Endothelial cell of umbilical vein (primary cell): ENCODE measurements around the gene GPR37L1. TPM values are rescaled to one million over a fixed set of nuclear protein-coding genes. Genes with fewer than 3 reads are reported as not detected.

ENCODE experiments used
- BruUV-seq: library from RNA; stranded (reverse); fragments of 400-500 nt; replicated peaks from 2 replicates; lab custom pipeline; 2021; lab: Mats Ljungman, UMichigan
- CTCF ChIA-PET: fragments of 300-600, 350-600 bp; sonication (Branson Sonifier 250); formaldehyde crosslinking; loops from one replicate; lab custom pipeline; 2021; ENCODE audit warnings: antibody characterized with exemption, inconsistent platforms; lab: Charles Lee
- POLR2A ChIA-PET: fragments of 300-600, 350-600 bp; sonication (Branson Sonifier 250); formaldehyde crosslinking; loops from one replicate; lab custom pipeline; 2021; ENCODE audit warnings: antibody characterized with exemption, inconsistent platforms; lab: Charles Lee
- DNase-seq: peaks from one replicate; pipeline ENCODE4 v3.0.0-alpha.2; 2011; ENCODE audit warnings: low read depth, low spot score
- FAIRE-seq: peaks from 2 replicates; lab custom pipeline; 2011; peaks lifted over from hg19 to GRCh38; lab: Jason Lieb, UNC
- H2AFZ ChIP-seq: 2 replicates; pipeline ENCODE4 v1.6.0; 2012; ENCODE audit warnings: low read depth, low read length, control low read depth, inconsistent platforms
- H3K27ac ChIP-seq: 2 replicates; pipeline ENCODE4 v1.5.1; 2011; ENCODE audit warnings: low read depth, mild to moderate bottlenecking, control low read depth, low read length, moderate library complexity; ENCODE audit not compliant: insufficient read depth
- H3K27me3 ChIP-seq, 2 experiments: 2 replicates each; pipeline versions ENCODE4 v1.6.0 to v1.6.1; 2011; ENCODE audit warnings: low read length in 2 of 2, mixed read lengths in 1 of 2; ENCODE audit not compliant: control insufficient read depth in 2 of 2, insufficient read depth in 2 of 2
- H3K36me3 ChIP-seq, 2 experiments: 2 replicates in 1 of 2; 3 replicates in 1 of 2; pipeline ENCODE4 v1.5.1; 2011; ENCODE audit warnings: low read length in 2 of 2, mild to moderate bottlenecking in 1 of 2, moderate library complexity in 1 of 2; ENCODE audit not compliant: control insufficient read depth in 2 of 2, insufficient read depth in 2 of 2; ENCODE audit errors: extremely low read depth in 1 of 2
- H3K4me1 ChIP-seq: 3 replicates; pipeline ENCODE4 v1.5.1; 2011; ENCODE audit warnings: mild to moderate bottlenecking, low read length; ENCODE audit not compliant: control insufficient read depth, insufficient read depth; ENCODE audit errors: extremely low read depth
- H3K4me2 ChIP-seq: 2 replicates; pipeline ENCODE4 v1.6.1; 2011; ENCODE audit warnings: low read length, control low read depth, mixed read lengths; ENCODE audit not compliant: insufficient read depth
- H3K4me3 ChIP-seq, 3 experiments: fragments of 200-600 bp in 1 of 3; sonication (generic), shearing (Covaris generic) in 1 of 3; replicated peaks in 1 of 3; 2 replicates each; pipeline ENCODE4 v1.5.1; 2011 to 2016; ENCODE audit warnings: control low read depth in 3 of 3, low read length in 3 of 3, mild to moderate bottlenecking in 2 of 3, inconsistent platforms in 1 of 3, low read depth in 1 of 3, moderate library complexity in 1 of 3; ENCODE audit not compliant: insufficient read depth in 1 of 3
- H3K79me2 ChIP-seq: 2 replicates; pipeline ENCODE4 v1.6.0; 2012; ENCODE audit warnings: low read length, inconsistent platforms; ENCODE audit not compliant: control insufficient read depth, insufficient read depth
- H3K9ac ChIP-seq: replicated peaks from 2 replicates; pipeline ENCODE3; 2011; ENCODE audit warnings: low read length, control low read depth; ENCODE audit not compliant: insufficient read depth; ENCODE audit errors: extremely low read depth
- H3K9me1 ChIP-seq: replicated peaks from 3 replicates; pipeline ENCODE4 v1.6.0; 2011; ENCODE audit warnings: mild to moderate bottlenecking, low read length; ENCODE audit not compliant: control insufficient read depth, insufficient read depth; ENCODE audit errors: extremely low read depth
- H3K9me3 ChIP-seq: replicated peaks from 2 replicates; pipeline ENCODE4 v1.5.1; 2012; ENCODE audit warnings: low read length, inconsistent platforms; ENCODE audit not compliant: control insufficient read depth, insufficient read depth
- H4K20me1 ChIP-seq: replicated peaks from 2 replicates; pipeline ENCODE3; 2011; ENCODE audit warnings: mild to moderate bottlenecking, low read length; ENCODE audit not compliant: control insufficient read depth, insufficient read depth; ENCODE audit errors: extremely low read depth
- EZH2 ChIP-seq: IDR thresholded peaks from 2 replicates; pipeline ENCODE4 v1.6.1; 2012; ENCODE audit warnings: borderline replicate concordance, low read depth, mild to moderate bottlenecking, moderate library complexity, low read length, inconsistent platforms; ENCODE audit not compliant: severe bottlenecking
- FOS ChIP-seq: IDR thresholded peaks from 2 replicates; pipeline ENCODE4 v1.6.1; 2011; ENCODE audit warnings: mild to moderate bottlenecking, low read length, moderate library complexity, borderline replicate concordance; ENCODE audit not compliant: insufficient read depth
- GATA2 ChIP-seq: IDR thresholded peaks from 2 replicates; pipeline ENCODE4 v1.7.0; 2011; ENCODE audit warnings: low read depth, mild to moderate bottlenecking, moderate library complexity, mixed read lengths, low read length; ENCODE audit not compliant: insufficient read length, insufficient read depth
- JUN ChIP-seq: IDR thresholded peaks from 2 replicates; pipeline ENCODE4 v1.6.1; 2011; ENCODE audit warnings: borderline replicate concordance, low read depth; ENCODE audit not compliant: insufficient read length, insufficient read depth
- MAX ChIP-seq: IDR thresholded peaks from 2 replicates; pipeline ENCODE4 v1.6.1; 2011; ENCODE audit not compliant: insufficient read depth, insufficient read length
- MYC ChIP-seq: IDR thresholded peaks from one replicate; pipeline ENCODE4 v1.6.1; 2011; ENCODE audit warnings: mild to moderate bottlenecking, low read depth, low read length
- POLR2A ChIP-seq: IDR thresholded peaks from 2 replicates; pipeline ENCODE4 v1.6.1; 2012; ENCODE audit warnings: low read depth, mild to moderate bottlenecking, control low read depth, low read length
- POLR2AphosphoS5 ChIP-seq: IDR thresholded peaks from 2 replicates; pipeline ENCODE4 v1.6.1; 2012; ENCODE audit warnings: low read depth, mild to moderate bottlenecking, control low read depth, low read length, moderate library complexity; ENCODE audit not compliant: insufficient read depth
- dilution Hi-C: fragments of 300-500 bp; cut with MboI; formaldehyde crosslinking; loops from one replicate; pipeline ENCODE4 v1.15.0; 2019; ENCODE audit warnings: low sequenced_read_pairs; ENCODE audit not compliant: extremely low pct_ligation_motif_present
- intact Hi-C: fragments of 100-400 bp; cut with micrococcal nuclease; formaldehyde crosslinking; loops from one replicate; pipeline ENCODE4 v1.10.0; 2022
- polyA plus RNA-seq, 4 experiments: library from polyadenylated mRNA; depleted of rRNA in 3 of 4; stranded (reverse) in 3 of 4; unstranded in 1 of 4; fragments of >200 nt; gene quantifications; 2 replicates each; pipeline versions ENCODE4 v1.2.1 to v1.2.3, GENCODE V29; 2011 to 2012; ENCODE audit warnings: missing spikeins in 1 of 4
- total RNA-seq: library from RNA; stranded (reverse); gene quantifications from 2 replicates; pipeline ENCODE4 v1.2.3, GENCODE V29; 2021
- TF ChIP-seq, protein P1 (sequence below), 2 donors: IDR thresholded peaks; 1 replicate in 1 of 2; 2 replicates in 1 of 2; pipeline ENCODE4 v1.5.1; 2011; ENCODE audit warnings: low read length in 2 of 2, mild to moderate bottlenecking in 2 of 2, moderate library complexity in 2 of 2, control low read depth in 1 of 2, inconsistent platforms in 1 of 2, low read depth in 1 of 2; ENCODE audit not compliant: insufficient read depth in 1 of 2; ENCODE audit errors: extremely low read depth in 1 of 2

Gene GPR37L1
- total and polyA plus RNA-seq, 2 donors (not counting 3 experiments of a cell fraction or from before 2014, with no cell fraction given) = not detected

DNA sequence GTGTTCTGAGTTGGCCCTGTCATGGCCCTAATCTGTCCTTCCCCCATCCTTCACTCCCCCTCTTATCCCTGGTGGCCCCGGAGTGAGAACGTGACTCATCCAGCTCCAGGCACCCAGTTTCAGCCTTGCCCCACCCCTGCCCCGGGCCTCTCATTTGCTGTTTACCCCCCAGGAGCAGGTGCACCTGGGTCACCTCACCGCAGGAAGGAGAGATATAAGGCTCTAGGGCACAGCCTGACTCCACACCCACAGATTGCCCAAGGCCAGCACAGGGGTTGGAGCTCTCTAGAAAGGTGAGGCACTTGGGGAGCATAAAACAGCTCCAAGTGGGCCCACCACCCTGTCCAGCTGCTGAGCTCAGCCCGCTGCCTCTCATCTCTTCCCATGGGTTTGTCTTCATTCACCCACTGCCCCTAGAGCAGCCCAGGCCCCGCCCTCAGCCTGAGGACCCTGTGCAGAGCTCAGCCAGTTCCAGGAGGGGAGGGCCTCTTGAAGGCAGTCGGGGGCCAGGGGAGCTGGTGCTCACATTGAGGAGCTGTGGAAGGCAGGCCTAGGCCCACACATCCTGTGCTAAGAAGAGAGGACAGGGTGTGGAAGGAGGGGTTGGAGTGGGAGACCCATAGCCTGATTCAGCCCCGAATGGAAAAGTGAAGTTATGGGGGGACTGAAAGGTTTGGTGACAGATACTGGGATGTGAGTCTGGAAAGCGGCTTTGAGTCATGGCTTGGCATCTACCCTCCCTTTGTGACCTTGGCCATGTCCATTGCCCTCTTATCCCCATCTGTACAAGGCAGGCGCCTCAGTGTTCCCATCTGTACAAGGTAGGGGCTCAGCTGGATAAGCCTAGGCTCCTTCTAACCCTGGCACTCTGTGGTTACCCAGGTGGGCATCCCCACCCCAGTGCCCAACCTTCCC, 16.1 kb upstream of the GPR37L1 start:
- CTCF ChIA-PET = interaction anchor here (0.7 to 1.5 kb wide), 6 partner anchors 15 to 107 kb away, joined by 3 to 5 read pairs (median 3); no protein-coding TSS in a partner anchor
- H3K9ac ChIP-seq = no peak overlapping the region
- no peaks in the 10 kb centered on the region for H3K27me3 ChIP-seq
- no peak for DNase-seq
- TF ChIP-seq, protein P1, sequence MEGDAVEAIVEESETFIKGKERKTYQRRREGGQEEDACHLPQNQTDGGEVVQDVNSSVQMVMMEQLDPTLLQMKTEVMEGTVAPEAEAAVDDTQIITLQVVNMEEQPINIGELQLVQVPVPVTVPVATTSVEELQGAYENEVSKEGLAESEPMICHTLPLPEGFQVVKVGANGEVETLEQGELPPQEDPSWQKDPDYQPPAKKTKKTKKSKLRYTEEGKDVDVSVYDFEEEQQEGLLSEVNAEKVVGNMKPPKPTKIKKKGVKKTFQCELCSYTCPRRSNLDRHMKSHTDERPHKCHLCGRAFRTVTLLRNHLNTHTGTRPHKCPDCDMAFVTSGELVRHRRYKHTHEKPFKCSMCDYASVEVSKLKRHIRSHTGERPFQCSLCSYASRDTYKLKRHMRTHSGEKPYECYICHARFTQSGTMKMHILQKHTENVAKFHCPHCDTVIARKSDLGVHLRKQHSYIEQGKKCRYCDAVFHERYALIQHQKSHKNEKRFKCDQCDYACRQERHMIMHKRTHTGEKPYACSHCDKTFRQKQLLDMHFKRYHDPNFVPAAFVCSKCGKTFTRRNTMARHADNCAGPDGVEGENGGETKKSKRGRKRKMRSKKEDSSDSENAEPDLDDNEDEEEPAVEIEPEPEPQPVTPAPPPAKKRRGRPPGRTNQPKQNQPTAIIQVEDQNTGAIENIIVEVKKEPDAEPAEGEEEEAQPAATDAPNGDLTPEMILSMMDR (IDR thresholded peaks at IDR 0.05; ENCODE audit: extremely low read depth in 1 of 2, insufficient read depth in 1 of 2, low read depth in 1 of 2, low read length in 2 of 2) = no peak
- TF ChIP-seq FOS (no peak), MYC (no peak), POLR2AphosphoS5 (no peak), GATA2 (no peak), MAX (no peak), EZH2 (no peak), POLR2A (no peak), JUN (no peak)
- BruUV-seq = no TSS peak
- H4K20me1 ChIP-seq = no peaks in the 10 kb centered on the region
- H3K79me2 ChIP-seq = no peaks in the 10 kb centered on the region
- no peak overlapping the region for H3K4me3 ChIP-seq
- H3K4me2 ChIP-seq = no peak overlapping the region
- intact Hi-C loops (no loop called here), dilution Hi-C loops (no loop called here)
- FAIRE-seq = no peak
- no peaks in the 10 kb centered on the region for H3K9me1 ChIP-seq
- no peaks in the 10 kb centered on the region for H3K4me1 ChIP-seq
- H3K27ac ChIP-seq = no peak overlapping the region
- no peaks in the 10 kb centered on the region for H3K36me3 ChIP-seq
- POLR2A ChIA-PET = no interaction called here
- H2AFZ ChIP-seq = no peak overlapping the region
- no peaks in the 10 kb centered on the region for H3K9me3 ChIP-seq
